Activated CD4-positive, alpha-beta T cell treated with anti-CD3 and anti-CD28 coated beads, Interleukin-2, amount 50 U/mL, for 1 hour (primary cell): ENCODE results near the gene NOTCH1.

ENCODE experiments used
- DNase-seq: peaks from one replicate; pipeline ENCODE4 v3.0.0-alpha.2; 2020

Gene NOTCH1

DNA sequence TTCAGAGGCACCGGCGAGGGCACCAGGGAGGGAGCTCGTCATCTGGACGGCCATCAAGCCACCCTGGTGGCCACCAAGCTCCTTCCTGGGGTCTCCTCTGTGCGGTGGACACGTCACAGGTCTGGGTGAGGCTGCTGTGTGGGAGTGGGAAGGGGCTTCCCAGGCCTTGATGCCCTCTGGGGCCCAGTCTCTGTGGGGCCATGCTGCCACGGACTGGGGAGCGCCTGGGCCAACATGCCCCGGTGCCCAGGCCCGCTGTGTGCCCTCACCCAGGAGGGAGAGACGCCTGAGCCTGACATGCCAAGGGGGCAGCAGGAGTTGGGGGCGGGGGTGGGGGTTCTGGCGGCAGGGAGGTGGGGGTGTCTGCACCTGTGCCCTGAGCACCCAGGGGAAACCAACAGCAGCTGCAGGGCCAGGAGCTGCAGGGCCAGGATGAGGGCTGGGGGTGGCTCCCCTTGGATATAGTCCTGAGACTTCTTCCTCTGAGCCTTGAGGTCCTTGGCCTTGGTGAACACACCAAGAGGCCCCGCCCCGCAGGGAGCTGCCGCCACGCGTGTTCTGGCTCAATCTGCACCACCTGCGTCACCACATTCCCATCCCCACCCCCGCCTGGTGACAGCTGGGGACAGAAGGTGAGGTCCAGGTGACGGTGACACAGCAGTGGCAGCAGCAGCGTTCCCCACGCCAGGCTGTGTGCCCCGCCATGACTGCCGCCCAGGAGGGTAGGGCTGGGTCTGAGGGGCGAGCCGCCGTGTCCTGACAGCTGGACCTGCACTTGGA is 47.7 kb downstream of the NOTCH1 start:
- DNase-seq, result no peak

- DNase-seq, result no peak
Measured at GRCh38 chr9:136496801-136497620, 48.8 kb downstream of the NOTCH1 start.

- DNase-seq, result no peak
Measured at GRCh38 chr9:136496181-136496580, 49.7 kb downstream of the NOTCH1 start.

DNA sequence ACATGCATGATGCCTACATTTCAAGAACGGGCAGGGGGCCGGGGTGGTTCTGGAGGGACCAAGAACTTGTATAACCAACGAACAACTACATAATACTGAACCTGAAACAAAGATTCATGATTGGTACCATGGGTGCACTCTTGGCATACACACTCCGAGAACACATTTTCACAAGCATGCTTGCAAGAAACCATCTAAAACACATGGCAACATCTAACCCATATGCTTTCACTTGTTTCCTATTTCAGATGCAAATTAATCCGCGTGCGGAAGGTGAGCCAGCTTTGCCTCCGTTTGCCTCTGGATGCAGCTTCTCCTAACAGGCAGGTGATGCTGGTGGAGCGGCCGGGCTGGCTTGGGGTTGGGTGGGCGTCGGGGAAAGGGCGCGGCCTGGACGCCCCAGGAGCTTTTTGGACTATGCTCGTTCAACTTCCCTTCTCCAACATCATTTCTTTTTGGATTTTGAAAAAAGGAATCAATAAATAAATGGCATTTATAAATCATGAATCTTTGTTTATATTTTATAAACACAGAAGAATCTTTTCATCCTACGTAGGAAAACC is 50.5 kb downstream of the NOTCH1 start:
- DNase-seq, result no peak

DNA sequence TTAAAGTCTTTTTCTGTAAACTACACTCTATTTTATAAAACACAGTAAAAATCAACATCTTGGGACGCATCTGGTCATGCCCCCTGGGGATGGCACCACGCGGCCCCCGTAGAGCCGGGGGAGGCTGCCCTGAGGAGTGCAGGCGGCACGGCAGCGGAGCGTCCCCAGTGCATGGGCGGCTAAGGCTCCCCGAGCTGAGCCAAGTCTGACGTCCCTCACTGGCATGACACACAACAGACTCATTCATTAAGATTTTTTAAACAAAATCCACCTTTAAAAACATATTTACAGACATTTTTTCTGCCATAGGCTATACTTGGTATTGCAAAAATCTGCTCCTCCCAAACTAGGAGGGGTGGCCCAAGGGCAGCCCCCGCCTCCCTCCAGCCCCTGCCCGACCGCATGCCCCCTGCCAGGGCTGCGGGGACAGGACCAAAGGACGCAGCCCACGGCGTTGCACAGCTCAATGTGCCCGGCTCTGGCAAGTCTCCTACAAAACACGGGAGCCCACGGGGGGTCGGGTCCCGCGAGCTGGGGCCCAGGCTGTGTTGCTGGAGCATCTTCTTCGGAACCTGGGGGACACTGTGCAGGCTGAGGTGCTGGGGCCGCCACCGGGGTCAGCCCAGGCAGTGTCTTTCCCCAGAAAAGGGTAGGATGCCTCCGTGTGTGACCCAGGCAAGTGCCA is 51.2 kb downstream of the NOTCH1 start:
- no peak for DNase-seq

DNA sequence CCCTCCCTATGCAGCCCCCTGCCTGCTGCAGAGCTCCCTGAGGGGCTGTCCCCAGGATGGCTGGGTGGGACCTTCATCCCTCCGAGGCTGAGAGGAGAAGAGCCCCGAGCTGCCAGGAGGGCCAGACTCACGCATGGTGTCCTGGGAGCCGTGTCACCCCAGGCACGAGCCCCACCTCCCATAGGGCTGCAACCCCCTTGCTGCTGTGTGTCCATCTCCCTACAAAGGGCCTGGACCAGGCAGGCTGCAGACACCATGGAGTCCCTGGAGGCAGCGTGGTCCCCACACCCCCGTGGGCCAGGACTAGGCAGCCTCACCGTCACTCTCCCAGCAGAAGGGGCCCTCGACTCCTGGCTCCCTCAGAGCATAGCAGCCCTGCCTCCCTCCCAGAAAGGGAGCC is 51.8 kb downstream of the NOTCH1 start:
- DNase-seq, result no peak

- no peak for DNase-seq
Measured at GRCh38 chr9:136493567-136493971, 52.3 kb downstream of the NOTCH1 start.

- DNase-seq, result no peak
Measured at GRCh38 chr9:136492978-136493522, 52.8 kb downstream of the NOTCH1 start.

GRCh38 chr9:136489731-136490130 is 56.1 kb downstream of the NOTCH1 start:
- no peak for DNase-seq

- DNase-seq, result peak; percentile 78
Measured at GRCh38 chr9:136488247-136489214, 57.3 kb downstream of the NOTCH1 start.

GRCh38 chr9:136487672-136488071 is 58.2 kb downstream of the NOTCH1 start:
- DNase-seq, result no peak

- no peak for DNase-seq
Measured at GRCh38 chr9:136486823-136487620, 58.8 kb downstream of the NOTCH1 start.

GRCh38 chr9:136486131-136486530 is 59.7 kb downstream of the NOTCH1 start:
- DNase-seq, result no peak

GRCh38 chr9:136485049-136486045 is 60.5 kb downstream of the NOTCH1 start:
- DNase-seq, result peak; percentile 84

- DNase-seq, result peak; percentile 13
Measured at GRCh38 chr9:136484153-136485048, 61.4 kb downstream of the NOTCH1 start.

DNA sequence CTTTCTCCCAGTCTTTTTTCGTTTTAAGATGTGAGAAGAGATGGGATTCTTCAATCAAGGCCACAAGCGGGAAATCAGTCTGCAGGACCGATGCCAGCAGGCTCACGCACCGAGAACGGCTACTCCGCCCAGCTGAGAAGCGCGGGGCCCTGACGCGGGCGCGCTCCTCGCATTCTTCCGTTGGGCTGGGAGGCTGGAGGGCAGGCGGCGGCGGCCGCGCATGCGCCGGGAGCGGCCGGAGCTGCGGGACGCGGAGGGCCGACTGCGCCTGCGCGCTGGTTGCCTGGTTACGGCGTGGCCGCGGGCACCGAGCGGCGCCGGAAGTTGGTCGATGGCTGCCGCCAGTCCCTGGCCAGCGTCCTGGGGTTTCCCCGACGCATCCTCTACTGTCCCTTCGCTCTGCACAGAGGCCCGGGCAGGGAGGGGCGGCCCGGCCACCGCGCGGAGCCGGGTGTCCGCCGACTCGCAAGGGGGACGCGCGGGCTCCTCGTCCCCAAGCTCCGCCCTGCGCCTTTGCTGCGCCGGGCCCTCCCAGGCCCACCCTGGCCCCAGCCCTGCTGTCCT is 62.2 kb downstream of the NOTCH1 start:
- DNase-seq, result peak; percentile 93

DNA sequence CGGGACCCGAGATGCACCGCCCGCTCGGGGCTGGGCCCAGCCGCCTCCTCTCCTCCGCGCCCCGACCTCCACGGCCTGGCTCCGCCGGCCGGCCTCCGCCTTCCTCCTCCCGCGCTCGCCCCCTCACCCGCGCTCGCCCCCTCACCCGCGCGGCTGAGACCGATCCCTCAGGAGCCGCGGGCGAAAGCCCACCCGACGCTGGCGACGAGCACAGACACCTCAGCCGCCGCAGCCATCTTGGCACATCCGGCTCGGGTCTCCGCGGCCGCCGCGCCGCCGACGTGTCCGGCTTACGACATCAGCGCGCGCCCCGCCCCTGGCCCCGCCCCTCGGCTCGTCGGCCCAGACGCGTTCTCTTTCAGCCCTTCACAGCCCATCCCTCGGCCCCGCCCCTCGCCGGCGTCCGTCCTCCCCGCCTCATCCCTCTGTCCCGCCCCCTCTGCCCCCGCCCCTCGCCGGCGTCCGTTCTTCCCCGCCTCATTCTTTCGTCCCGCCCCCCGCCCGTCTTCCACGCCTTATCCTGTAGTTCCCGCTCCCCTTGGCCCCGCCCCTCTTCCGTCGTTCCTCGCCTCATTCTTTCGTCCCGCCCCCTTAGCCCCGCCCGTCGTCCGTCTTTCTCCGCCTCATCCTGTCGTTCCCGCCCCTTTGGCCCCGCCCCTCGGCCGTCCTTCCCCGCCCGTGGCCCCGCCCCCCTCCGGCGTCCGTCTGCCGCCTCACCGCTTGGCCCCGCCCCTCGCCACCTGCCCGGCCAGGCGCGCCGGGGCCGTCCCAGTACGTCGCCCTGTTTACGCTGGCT is 62.9 kb downstream of the NOTCH1 start, which contains the start of gene SEC16A:
Gene SEC16A (minus strand): TSS at position 248 of the 796 bp plus-strand sequence. CDS start 5,425 bp downstream, outside the sequence.
- peak; percentile 100 for DNase-seq
